Measurements from ENCODE around the gene ST3GAL2.

ST3GAL2 gene, protein sequence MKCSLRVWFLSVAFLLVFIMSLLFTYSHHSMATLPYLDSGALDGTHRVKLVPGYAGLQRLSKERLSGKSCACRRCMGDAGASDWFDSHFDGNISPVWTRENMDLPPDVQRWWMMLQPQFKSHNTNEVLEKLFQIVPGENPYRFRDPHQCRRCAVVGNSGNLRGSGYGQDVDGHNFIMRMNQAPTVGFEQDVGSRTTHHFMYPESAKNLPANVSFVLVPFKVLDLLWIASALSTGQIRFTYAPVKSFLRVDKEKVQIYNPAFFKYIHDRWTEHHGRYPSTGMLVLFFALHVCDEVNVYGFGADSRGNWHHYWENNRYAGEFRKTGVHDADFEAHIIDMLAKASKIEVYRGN

DNA sequence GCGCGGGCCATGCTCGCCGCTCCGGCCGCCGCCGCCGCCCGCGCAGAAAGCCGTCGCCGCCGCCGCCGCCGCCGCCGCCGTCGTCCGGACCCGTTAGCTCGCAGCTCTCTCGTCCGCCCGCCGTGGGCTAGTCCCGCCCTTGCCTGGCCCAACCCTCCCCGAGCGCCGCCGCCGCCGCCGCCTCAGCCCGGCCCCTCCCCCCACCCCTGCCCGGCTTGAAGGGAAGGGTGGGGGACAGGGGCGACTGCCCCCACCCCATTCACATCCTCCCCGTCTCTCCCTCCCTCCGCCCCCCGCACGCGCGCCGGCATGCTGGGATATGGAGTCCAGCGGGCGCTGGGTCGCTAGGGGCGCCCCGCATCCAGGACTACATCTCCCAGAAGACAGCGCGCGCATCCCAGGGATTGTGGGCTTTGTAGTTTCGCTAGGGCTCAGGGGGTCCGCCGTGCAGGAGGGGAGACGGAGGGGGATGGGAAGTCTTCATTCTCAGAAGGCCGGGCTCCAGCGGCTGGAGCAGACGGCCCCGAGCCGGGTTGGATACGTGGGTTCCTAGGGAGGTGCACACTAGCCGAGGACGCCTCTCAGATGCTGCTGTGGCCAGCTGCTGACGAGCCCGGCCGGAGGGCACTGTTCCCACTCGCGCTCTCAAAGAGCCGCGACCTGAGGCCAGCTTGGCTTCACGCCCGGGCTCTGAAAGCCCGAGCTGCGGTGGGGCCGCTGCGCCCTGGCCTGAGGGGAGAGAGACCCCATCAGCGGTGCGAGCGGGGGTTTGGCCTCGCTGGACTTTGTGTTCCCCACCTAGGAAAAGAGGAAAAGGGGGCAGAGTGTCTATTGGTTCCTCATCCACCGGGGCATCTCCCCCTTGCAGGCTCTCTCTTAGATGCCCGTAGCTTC is at the start of gene ST3GAL2:
ST3GAL2 (minus strand) TSS at position 132 of the 894 bp plus-strand sequence. CDS start 40,570 bp downstream, outside the sequence.
- DNase-seq = peak; percentile 63 to 98 (median 94)

DNA sequence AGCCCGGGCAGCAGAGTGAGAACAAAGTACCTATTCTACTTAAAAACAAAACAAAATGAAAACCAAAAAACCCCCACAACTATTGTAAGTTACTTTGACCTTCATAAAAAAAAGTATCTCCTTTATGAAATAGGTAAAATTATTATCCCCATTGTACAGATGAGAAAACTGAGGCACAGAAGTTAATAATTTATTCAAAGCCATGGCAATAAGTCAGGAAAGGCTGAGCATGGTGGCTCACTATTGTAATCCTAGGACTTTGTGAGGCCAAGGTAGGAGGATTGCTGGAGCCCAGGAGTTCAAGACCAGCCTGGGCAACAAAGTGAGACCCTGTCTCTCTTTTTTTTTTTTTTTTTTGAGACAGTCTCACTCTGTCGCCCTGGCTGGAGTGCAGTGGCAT is 46.0 kb upstream of the ST3GAL2 start:
- no peak for DNase-seq

DNA sequence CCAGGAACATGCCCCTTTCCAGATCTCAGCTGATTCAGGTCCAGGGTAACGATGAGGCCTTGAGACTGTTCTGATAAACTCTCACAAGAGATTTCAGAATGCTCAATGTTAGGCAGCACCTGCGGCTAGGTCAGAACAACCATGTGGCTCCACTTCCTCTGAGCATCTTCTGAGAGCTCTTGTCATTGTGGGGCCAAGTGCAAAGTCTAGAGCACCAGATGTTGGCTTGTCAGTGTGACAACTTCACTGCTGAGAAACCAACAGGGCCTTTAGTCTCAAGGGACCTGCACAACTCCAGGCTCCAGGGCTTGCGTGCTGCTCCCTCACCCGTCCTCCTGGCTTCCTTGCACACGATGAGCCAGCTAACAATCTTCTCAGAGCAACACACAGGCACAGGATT is 44.5 kb upstream of the ST3GAL2 start:
- DNase-seq = no peak

DNA sequence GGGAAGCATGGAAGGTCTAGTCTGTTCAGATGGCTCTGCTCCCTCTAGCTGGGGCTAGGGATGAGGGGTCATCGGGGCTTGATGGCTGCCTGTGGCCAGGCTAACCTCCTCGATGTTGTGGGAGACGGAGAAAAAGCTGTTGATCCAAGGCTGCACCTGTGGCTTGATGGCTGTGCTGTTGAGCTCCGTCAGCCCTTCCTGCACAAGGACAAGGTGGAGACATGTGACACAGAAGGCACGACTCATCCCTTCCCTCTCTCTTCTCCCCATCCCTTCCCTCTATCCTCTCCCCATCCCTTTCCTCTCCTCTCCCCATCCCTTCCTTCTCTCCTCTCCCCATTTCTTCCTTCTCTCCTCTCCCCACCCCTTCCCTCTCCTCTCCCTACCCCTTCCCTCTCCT is 43.7 kb upstream of the ST3GAL2 start:
- no peak for DNase-seq

DNA sequence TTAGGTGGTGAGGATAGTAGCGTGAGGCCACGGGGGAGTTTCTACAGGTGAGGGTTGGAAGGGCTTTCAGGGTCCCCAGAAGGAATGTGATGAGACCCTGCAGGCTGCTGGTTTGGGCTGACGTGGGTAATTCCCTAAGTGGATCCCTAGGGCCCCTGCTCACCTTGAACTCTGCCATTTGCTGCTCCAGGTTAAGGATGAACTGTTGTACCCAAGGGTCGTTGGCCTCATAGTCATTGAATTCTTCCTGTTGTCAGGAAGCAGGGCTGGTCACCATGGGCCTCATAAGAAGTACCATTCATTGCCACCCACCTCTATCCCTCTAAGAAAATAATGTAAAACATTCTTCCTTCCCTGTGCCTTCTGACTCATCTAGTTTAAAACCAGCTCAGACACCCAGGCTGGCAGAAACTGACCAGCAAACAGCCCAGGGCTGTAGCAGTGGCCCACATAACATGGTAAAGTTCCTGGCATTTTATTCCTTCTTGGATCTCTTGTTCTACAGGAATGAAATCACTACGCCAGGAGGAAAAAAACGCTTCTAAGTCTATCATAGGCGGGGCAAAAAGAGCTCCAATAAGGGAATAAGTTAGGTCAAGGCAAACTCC is 43.1 kb upstream of the ST3GAL2 start:
- no peak for DNase-seq

DNA sequence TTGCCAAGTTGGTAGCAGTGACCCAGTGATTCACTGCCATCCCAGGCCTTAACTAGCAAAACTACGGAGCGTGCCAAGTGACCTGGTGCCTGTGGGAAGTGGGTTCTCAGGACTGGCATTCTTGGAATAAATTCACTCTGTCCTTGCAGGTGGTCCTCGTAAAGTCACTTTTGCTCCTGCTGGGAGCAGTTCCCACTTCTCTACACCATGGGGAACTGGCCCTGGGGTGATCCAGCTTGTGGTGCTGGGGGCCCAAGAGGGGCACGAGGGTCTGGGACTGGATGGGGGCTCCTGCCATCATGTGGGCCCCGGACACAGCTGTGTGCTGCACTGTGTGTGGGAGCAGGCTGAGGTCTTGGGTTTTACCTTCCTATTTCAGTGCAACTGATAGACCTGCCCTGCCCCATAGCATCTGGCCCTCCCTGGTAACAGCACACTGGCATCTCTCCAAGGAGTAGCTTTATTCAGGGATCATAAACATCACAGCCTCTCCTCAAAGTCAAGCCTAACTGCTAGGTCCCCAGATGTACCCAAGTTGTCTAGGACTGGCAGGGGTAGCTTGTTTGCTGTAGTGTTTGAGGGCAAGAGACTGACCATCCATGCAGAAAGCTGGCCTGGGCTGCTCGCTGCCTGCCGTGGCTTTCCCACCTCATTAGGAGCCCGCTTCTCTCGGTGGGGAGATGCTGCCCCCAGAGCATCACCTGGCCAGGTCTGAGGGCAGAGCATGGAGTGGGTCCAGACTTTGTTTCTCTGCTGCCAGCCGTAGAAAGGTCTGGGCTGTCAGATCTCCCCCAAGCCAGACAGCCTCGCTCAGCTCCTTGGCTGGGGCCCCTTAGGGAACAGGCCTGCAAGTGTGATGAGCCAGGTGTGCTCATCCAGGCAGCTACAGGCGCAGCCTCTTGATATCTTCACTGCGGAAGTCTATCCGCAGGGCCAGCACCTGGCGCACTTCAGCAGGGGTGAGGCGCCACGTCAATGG is 41.5 kb upstream of the ST3GAL2 start:
- no peak for DNase-seq

DNA sequence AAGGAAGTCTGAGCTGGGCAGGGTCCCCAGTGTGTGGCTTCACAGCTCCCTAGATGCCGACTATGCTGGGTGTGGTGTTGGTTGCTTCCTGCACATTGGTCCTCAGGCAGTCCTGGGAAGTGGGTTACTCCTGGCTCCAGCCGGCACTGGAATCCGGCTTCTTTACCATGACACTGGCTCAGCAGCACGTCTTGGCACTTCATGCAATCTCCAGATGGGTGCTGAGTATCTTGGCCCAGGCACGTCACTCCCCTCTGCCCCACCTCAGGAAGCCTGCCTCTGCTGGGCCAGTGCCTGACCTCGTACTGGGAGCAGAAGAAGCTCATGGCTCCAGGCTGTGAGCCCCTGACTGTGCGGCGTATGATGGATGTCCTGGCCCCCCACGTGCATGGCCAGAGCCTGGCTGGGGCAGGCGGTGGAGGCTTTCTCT is 40.0 kb upstream of the ST3GAL2 start:
- DNase-seq = no peak

DNA sequence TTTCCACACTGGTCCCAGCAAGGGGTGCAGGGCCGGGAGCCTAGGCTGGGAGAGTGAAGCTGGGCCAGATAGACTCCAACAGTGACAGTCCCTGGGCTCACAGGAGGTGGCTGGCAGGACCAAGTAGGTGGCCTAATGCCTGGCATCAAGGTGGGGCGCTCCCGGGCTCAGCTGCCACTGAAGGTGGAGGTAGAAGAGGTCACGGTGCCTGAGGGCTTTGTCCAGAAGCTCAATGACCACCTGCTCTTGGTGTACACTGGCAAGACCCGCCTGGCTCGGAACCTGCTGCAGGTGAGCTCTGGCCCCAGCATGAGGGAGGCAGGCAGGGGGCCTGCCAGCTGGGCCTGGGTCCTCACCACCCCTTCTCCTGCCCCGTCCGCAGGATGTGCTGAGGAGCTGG is 39.3 kb upstream of the ST3GAL2 start:
- DNase-seq = no peak

DNA sequence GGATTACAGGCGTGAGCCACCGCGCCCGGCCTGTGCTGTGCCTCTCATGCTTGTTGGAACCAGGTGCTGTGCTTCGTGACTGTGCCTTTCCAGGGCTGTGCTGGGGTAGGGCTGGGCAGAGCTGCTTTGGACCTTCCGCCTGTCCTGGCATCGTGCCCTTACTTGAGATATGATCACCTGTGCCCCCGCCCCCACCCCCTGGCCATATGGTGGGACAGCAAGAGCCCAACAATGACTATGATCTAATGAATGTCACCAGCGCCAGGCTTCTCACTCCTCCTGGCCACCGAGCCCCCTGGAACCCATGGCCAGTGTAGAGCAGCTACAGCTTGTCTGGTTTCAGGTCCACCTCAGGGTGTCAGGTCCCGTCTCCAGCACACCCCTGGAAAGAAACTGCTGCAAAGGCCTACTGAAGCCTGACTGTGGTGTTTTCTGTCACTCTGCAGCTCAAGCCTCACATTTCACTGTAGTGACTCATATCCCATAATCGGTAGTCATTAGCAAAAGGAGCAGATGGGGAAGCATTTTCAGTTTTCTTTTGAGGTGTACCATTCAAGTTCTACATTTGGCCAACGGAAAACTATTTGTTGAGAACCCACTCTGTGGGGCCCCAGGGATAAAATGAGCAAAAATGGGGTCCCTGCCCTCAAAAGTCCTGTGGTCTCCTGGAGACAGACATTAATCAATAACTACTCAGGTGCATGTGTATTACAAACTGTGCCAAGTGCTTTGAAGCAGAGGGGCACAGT is 37.5 kb upstream of the ST3GAL2 start:
- peak in 5 of 58 donors; percentile 7 to 16 (median 9) for DNase-seq

DNA sequence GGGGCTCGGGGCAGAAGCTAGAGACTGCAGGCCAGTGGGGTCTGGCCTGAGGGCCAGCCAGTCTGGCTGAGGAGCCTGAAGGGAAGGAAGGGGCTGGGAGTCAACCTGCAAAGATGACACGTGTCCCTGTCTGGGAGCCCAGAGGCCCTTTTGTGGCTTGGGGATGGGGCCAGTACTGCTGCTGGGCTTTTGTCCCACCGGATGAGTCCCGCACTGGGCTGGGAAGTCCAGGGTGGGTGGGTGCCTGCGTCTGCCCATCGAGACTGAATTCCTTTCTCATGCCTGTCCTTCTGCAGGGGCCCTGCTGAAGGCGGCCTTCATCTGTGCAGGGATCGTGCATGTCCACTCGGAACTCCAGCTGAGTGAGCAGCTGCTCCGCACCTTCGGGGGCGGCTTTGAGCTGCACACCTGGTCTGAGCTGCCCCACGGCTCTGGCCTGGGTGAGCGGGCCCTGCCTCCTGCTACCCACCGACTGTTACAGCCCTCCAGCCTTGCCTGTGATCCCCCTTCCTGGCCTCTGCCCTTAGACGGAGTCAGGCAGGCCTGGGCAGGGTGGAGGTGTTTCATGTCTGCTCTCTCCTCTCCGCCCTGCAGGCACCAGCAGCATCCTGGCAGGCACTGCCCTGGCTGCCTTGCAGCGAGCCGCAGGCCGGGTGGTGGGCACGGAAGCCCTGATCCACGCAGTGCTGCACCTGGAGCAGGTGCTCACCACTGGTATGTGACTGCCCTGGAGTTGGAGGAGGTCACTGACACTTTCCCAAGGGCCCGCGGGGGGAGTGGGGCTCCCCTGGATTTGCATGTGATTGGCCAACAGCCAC is 36.4 kb upstream of the ST3GAL2 start:
- no peak for DNase-seq

DNA sequence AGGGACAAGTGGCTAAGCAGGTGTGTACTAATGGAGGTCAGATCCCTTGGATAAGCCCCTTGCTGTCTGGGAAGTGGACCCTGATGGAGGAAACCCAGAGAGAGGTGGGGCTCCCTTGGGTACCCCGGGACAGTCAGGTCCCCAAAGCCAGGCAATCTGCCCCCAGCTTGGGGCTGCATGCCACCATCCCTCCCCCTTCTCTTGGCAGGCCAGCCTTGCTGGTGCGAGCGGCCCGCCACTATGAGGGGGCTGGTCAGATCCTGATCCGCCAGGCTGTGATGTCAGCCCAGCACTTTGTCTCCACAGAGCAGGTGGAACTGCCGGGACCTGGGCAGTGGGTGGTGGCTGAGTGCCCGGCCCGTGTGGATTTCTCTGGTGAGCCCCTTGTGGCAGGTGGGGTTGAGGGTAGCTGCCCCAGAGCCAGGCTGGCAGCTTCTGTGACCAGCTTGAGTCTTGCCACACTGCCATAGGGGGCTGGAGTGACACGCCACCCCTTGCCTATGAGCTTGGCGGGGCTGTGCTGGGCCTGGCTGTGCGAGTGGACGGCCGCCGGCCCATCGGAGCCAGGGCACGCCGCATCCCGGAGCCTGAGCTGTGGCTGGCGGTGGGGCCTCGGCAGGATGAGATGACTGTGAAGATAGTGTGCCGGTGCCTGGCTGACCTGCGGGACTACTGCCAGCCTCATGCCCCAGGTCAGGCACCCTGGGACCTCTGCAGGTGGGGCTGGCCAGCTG is 35.6 kb upstream of the ST3GAL2 start:
- DNase-seq = no peak

DNA sequence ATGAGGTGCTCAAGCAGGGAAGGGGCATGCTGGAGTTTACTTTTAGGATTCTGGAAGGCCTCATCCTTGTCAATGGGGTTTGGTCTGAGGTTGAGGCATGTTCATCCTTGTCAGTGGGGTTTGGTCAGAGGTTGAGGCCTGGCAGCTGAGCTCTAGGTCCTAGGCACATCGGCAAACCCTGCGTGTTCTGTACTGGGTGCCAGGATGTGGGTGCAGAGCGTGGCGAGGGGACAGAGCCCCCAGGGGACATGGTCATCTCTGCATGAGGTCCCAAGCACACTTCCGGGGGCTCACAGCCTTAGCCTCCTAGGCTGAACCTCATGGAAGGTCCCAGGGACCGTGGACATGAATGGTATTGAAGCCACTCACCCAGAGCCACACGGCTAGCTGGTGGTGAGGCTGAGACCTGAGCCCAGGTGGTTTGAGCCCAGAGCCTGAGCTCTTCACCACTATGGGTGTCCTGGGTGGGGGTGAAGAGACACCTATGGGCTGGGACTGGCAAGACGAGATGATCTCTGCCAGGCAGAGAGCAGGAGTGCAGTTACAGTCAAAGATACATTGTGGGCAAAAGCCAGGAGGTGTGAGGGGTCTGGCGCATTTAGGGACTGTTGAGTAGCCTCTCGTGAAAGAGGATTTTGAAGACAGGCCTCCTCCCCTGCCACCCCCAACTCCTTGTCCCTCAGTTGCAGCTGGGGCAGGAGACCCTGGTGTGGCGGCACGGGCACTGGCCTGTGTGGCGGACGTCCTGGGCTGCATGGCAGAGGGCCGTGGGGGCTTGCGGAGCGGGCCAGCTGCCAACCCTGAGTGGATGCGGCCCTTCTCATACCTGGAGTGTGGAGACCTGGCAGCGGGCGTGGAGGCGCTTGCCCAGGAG is 34.8 kb upstream of the ST3GAL2 start:
- no peak for DNase-seq

DNA sequence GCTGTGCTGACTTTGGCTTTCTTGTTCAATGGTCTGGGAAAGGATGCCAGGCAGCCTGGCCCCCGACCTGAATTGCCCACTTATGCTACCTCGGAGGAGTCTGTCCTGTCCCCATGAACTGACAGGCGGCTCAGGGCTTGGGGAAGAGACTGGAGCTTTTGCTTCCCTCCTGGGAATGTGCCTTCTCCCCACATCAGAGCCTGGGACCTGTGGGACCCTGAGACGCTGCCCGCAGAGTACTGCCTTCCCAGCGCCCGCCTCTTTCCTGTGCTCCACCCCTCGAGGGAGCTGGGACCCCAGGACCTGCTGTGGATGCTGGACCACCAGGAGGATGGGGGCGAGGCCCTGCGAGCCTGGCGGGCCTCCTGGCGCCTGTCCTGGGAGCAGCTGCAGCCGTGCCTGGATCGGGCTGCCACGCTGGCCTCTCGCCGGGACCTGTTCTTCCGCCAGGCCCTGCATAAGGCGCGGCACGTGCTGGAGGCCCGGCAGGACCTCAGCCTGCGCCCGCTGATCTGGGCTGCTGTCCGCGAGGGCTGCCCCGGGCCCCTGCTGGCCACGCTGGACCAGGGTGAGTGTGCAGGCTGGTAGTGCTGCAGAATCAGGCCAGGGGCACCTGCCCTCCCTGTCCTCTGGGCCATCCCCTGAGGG is 34.0 kb upstream of the ST3GAL2 start:
- no peak for DNase-seq

DNA sequence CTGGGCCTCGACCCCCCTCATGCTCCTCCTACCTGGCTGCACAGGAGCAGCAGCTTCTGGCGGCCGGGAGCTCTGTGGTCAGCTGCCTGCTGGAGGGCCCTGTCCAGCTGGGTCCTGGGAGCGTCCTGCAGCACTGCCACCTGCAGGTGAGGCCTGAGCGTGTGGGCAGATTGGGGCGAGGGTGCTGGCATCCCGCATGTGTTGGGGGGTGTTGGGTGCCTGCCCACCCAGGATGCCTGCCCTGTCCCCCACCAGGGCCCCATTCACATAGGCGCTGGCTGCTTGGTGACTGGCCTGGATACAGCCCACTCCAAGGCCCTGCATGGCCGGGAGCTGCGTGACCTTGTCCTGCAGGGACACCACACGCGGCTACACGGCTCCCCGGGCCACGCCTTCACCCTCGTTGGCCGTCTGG is 32.0 kb upstream of the ST3GAL2 start:
- peak in 14 of 58 donors; percentile 5 to 44 (median 12) for DNase-seq

DNA sequence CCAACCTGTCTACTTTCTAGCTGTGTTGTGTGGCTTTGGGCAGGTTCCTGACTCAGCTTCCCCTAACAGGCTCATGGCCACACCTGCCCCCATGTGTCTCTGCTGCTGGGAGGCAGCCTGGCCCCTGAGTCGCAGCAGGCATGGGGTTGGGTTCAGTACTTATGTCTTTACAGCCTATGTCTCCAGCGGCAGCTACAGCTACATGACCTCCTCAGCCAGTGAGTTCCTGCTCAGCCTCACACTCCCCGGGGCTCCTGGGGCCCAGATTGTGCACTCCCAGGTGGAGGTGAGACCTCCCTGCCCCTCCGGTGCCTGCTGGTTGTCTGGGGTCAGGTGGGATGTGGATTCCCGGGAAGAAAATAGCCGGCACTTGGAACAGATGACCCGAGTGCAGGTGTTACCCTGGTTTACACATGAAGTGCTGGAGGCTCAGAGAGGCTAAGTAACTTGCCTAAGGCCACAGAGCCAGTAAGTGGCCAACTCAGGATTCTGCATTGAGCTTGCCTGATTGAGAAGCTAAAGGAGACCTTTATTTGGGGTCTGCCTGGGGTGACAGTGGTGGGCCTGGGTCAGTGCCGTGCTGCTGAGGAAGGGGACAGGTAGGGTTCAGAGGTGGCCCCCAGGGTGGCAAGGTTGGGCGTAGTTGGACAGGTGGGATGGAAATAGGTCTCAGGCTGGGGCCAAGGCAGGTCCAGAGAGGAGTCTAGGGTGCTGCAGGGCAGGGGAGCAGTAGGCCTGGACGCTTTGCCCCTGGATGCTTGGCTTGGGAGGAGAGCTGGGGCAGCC is 31.4 kb upstream of the ST3GAL2 start:
- no peak for DNase-seq

Data from anterior cingulate cortex (tissue), 58 donors.